Retinal pigment epithelial cell (primary cell): ENCODE results near the gene BSN.
A peak's percentile ranks its signal among the peaks of the same experiment; 100 is the strongest.

Experiments
- DNase-seq: peaks from one replicate; pipeline ENCODE4 v3.0.0-alpha.2; 2010; ENCODE audit warnings: low read depth
- H3K4me3 ChIP-seq: 2 replicates; pipeline ENCODE4 v1.5.1; 2011; ENCODE audit warnings: mild to moderate bottlenecking, low read length, control low read depth, moderate library complexity
- CTCF ChIP-seq: conservative IDR thresholded peaks from 2 replicates; pipeline ENCODE4 v1.5.1; 2011; ENCODE audit warnings: low read depth, low read length, control low read depth, inconsistent platforms

BSN gene

GRCh38 chr3:49700453-49701128 is 146.3 kb downstream of the BSN start:
- DNase-seq = no peak
- peak; percentile 17 for TF ChIP-seq CTCF
- H3K4me3 ChIP-seq = no peak overlapping the region

GRCh38 chr3:49701388-49702077 is 147.3 kb downstream of the BSN start:
- H3K4me3 ChIP-seq = no peak overlapping the region
- TF ChIP-seq CTCF = peak; percentile 66
- no peak for DNase-seq

- no peak overlapping the region for H3K4me3 ChIP-seq
- DNase-seq = no peak
- no peak for TF ChIP-seq CTCF
Measured at GRCh38 chr3:49702672-49703071, 148.4 kb downstream of the BSN start.

GRCh38 chr3:49703443-49703927 is 149.2 kb downstream of the BSN start:
- no peak overlapping the region for H3K4me3 ChIP-seq
- peak; percentile 91 for TF ChIP-seq CTCF
- DNase-seq = no peak

- no peak for DNase-seq
- TF ChIP-seq CTCF = no peak
- no peak overlapping the region for H3K4me3 ChIP-seq
Measured at GRCh38 chr3:49703956-49704355, 149.7 kb downstream of the BSN start.

- no peak for DNase-seq
- H3K4me3 ChIP-seq = no peak overlapping the region
- no peak for TF ChIP-seq CTCF
Measured at GRCh38 chr3:49704629-49705028, 150.4 kb downstream of the BSN start.
